H9 (cell line): ENCODE results near the gene TMEM97. TPM values are rescaled to one million over a fixed set of nuclear protein-coding genes. Genes with fewer than 3 reads are reported as not detected.

ENCODE experiments used
- DNase-seq: peaks from one replicate; pipeline ENCODE4 v3.0.0-alpha.2; 2017
- H2AFZ ChIP-seq: one replicate; pipeline ENCODE4 v1.6.1; 2013; ENCODE audit warnings: mild to moderate bottlenecking, low read length, control low read depth, moderate library complexity
- H2AK5ac ChIP-seq: 2 replicates; pipeline ENCODE4 v1.6.1; 2013; ENCODE audit warnings: low read length, control low read depth, mixed read lengths; ENCODE audit not compliant: insufficient read length
- H2BK120ac ChIP-seq: one replicate; pipeline ENCODE4 v1.6.1; 2013; ENCODE audit warnings: low read depth, mild to moderate bottlenecking, low read length, control low read depth, inconsistent platforms; ENCODE audit not compliant: poor library complexity, severe bottlenecking
- H2BK12ac ChIP-seq: 2 replicates; pipeline ENCODE4 v1.6.1; 2013; ENCODE audit warnings: low read length, control low read depth, mixed read lengths, low read depth; ENCODE audit not compliant: insufficient read length
- H2BK15ac ChIP-seq: 2 replicates; pipeline ENCODE4 v1.6.1; 2013; ENCODE audit warnings: low read depth, low read length, control low read depth
- H2BK20ac ChIP-seq: one replicate; pipeline ENCODE4 v1.6.1; 2013; ENCODE audit warnings: low read depth, mild to moderate bottlenecking, low read length, control low read depth, inconsistent platforms; ENCODE audit not compliant: poor library complexity, severe bottlenecking
- H2BK5ac ChIP-seq: 2 replicates; pipeline ENCODE4 v1.6.1; 2013; ENCODE audit warnings: low read length, control low read depth, mixed read lengths; ENCODE audit not compliant: insufficient read length
- H3K14ac ChIP-seq: 2 replicates; pipeline ENCODE4 v1.6.1; 2013; ENCODE audit warnings: low read length, control low read depth; ENCODE audit not compliant: insufficient read depth
- H3K18ac ChIP-seq: 2 replicates; pipeline ENCODE4 v1.6.1; 2013; ENCODE audit warnings: low read depth, mild to moderate bottlenecking, mixed read lengths, low read length, control low read depth; ENCODE audit not compliant: insufficient read length
- H3K23ac ChIP-seq: 2 replicates; pipeline ENCODE4 v1.6.1; 2013; ENCODE audit warnings: low read length, control low read depth, mixed read lengths, low read depth; ENCODE audit not compliant: insufficient read length
- H3K23me2 ChIP-seq: 2 replicates; pipeline ENCODE4 v1.6.1; 2013; ENCODE audit warnings: low read depth, mild to moderate bottlenecking, mixed read lengths, low read length, control low read depth; ENCODE audit not compliant: insufficient read length, poor library complexity, severe bottlenecking
- H3K27ac ChIP-seq: 2 replicates; pipeline ENCODE4 v1.5.1; 2013; ENCODE audit warnings: low read length, control low read depth, mixed read lengths, low read depth; ENCODE audit not compliant: insufficient read length
- H3K27me3 ChIP-seq: 2 replicates; pipeline ENCODE4 v1.6.1; 2013; ENCODE audit warnings: low read length, control low read depth, inconsistent platforms; ENCODE audit not compliant: insufficient read depth
- H3K4ac ChIP-seq: 2 replicates; pipeline ENCODE4 v1.6.1; 2013; ENCODE audit warnings: low read depth, mild to moderate bottlenecking, control low read depth, inconsistent platforms, low read length, moderate library complexity
- H3K4me1 ChIP-seq: 2 replicates; pipeline ENCODE4 v1.6.1; 2013; ENCODE audit warnings: low read length, control low read depth, inconsistent platforms; ENCODE audit not compliant: insufficient read depth
- H3K4me2 ChIP-seq: 2 replicates; pipeline ENCODE4 v1.6.1; 2013; ENCODE audit warnings: low read length, control low read depth, mixed read lengths; ENCODE audit not compliant: insufficient read length, insufficient read depth
- H3K56ac ChIP-seq: 2 replicates; pipeline ENCODE4 v1.6.1; 2013; ENCODE audit warnings: low read depth, mild to moderate bottlenecking, mixed read lengths, low read length, control low read depth; ENCODE audit not compliant: insufficient read length
- H3K79me1 ChIP-seq: 2 replicates; pipeline ENCODE4 v1.6.1; 2013; ENCODE audit warnings: low read depth, mild to moderate bottlenecking, moderate library complexity, low read length, control low read depth, inconsistent platforms; ENCODE audit not compliant: insufficient read depth, poor library complexity, severe bottlenecking
- H3K79me2 ChIP-seq: 2 replicates; pipeline ENCODE4 v1.6.1; 2013; ENCODE audit warnings: low read length, control low read depth, inconsistent platforms; ENCODE audit not compliant: insufficient read depth
- H3K9ac ChIP-seq: 2 replicates; pipeline ENCODE4 v1.6.1; 2013; ENCODE audit warnings: low read length, control low read depth, mixed read lengths; ENCODE audit not compliant: insufficient read length; ENCODE audit errors: extremely low read depth
- H3K9me3 ChIP-seq: one replicate; pipeline ENCODE4 v1.6.1; 2013; ENCODE audit warnings: low read depth, low read length, inconsistent platforms; ENCODE audit not compliant: control insufficient read depth
- H3T11ph ChIP-seq: one replicate; pipeline ENCODE4 v1.6.1; 2013; ENCODE audit warnings: mild to moderate bottlenecking, low read length, control low read depth, inconsistent platforms
- H4K20me1 ChIP-seq: one replicate; pipeline ENCODE4 v1.6.1; 2013; ENCODE audit not compliant: control insufficient read depth, insufficient read length, insufficient read depth
- H4K5ac ChIP-seq: 2 replicates; pipeline ENCODE4 v1.6.1; 2013; ENCODE audit warnings: low read depth, mild to moderate bottlenecking, mixed read lengths, low read length, control low read depth; ENCODE audit not compliant: insufficient read length
- H4K8ac ChIP-seq: replicated peaks from 2 replicates; pipeline ENCODE4 v1.6.1; 2013; ENCODE audit warnings: low read length, control low read depth, mixed read lengths, low read depth; ENCODE audit not compliant: insufficient read length
- H4K91ac ChIP-seq: 2 replicates; pipeline ENCODE4 v1.6.1; 2013; ENCODE audit warnings: low read depth, mild to moderate bottlenecking, moderate library complexity, mixed read lengths, low read length, control low read depth; ENCODE audit not compliant: insufficient read length
- H3K27ac Mint-ChIP-seq, 3 experiments: 2 replicates in 2 of 3; 3 replicates in 1 of 3; pipeline ENCODE4 v1.8.0; 2020 to 2021; ENCODE audit warnings: mixed read lengths in 3 of 3, mild to moderate bottlenecking in 1 of 3, moderate library complexity in 1 of 3
- H3K27me3 Mint-ChIP-seq: 2 replicates; pipeline ENCODE4 v1.8.0; 2021; ENCODE audit warnings: low read depth, mild to moderate bottlenecking, moderate library complexity, mixed read lengths
- H3K36me3 Mint-ChIP-seq, 3 experiments: 2 replicates in 2 of 3; 3 replicates in 1 of 3; pipeline ENCODE4 v1.8.0; 2020 to 2021; ENCODE audit warnings: low read depth in 3 of 3, mixed read lengths in 3 of 3; ENCODE audit not compliant: insufficient read depth in 1 of 3
- H3K4me1 Mint-ChIP-seq, 2 experiments: 2 replicates each; pipeline ENCODE4 v1.8.0; 2020; ENCODE audit warnings: mixed read lengths in 2 of 2
- H3K4me3 Mint-ChIP-seq, 2 experiments: 2 replicates in 1 of 2; 3 replicates in 1 of 2; pipeline ENCODE4 v1.8.0; 2020 to 2021; ENCODE audit warnings: mild to moderate bottlenecking in 2 of 2, mixed read lengths in 2 of 2, moderate library complexity in 1 of 2
- H3K9me3 Mint-ChIP-seq, 2 experiments: 2 replicates in 1 of 2; 3 replicates in 1 of 2; pipeline ENCODE4 v1.8.0; 2020; ENCODE audit warnings: mild to moderate bottlenecking in 2 of 2, mixed read lengths in 2 of 2, moderate library complexity in 1 of 2
- CTCF ChIP-seq: fragments of 200-600 bp; sonication (generic); conservative IDR thresholded peaks from 3 replicates; pipeline ENCODE4 v1.8.0; 2021; ENCODE audit warnings: antibody characterized with exemption, mild to moderate bottlenecking
- WGBS: extraction: QIAGEN DNeasy Blood & Tissue Kit; methylation state at CpG from one replicate; pipeline ENCODE4 v1.1.7; 2013; ENCODE audit warnings: missing lambda C conversion rate, low lambda C conversion rate, mixed read lengths; ENCODE audit not compliant: insufficient read length; ENCODE audit errors: extremely low coverage; 5-methylcytosine and 5-hydroxymethylcytosine counted together
- total RNA-seq: library from RNA; stranded (reverse); gene quantifications from 2 replicates; pipeline ENCODE4 v1.2.1, GENCODE V29; 2021

The TMEM97 gene
- total RNA-seq, 1 experiment from 2014 or later = 116 TPM

- Mint-ChIP-seq H3K36me3 (peaks cover 0 to 6% (median 2%) of the 10 kb centered on the region in 3 experiments; a peak in 3 of 7 replicates), H3K27ac (peak within 1 kb of the TSS in 2 of 3 experiments; percentile 87 to 95; a peak in 4 of 7 replicates), H3K27me3 (peaks cover 32% of the 10 kb centered on the region), H3K9me3 (no peaks in the 10 kb centered on the region; a peak in 2 of 5 replicates), H3K4me3 (peak within 1 kb of the TSS; percentile 39 to 85; a peak in 4 of 5 replicates), H3K4me1 (peaks cover 14 to 21% of the 10 kb centered on the region in 2 experiments)
- peak within 1 kb of the TSS; percentile 53 for H3K4me2 ChIP-seq
- H3K27ac ChIP-seq = no peak within 1 kb of the TSS
- no peak within 1 kb of the TSS for H3K23ac ChIP-seq
- peak; percentile 89 for DNase-seq
- no peak within 1 kb of the TSS for H4K5ac ChIP-seq
- H3K79me2 ChIP-seq = no peaks in the 10 kb centered on the region
- no peak within 1 kb of the TSS for H2BK5ac ChIP-seq
- H3K14ac ChIP-seq = no peak within 1 kb of the TSS; the same call in 1 of the 2 replicates
- H2BK12ac ChIP-seq = no peak within 1 kb of the TSS
- no CpG with 5 or more reads among the region's 8 CpGs for WGBS
- H3K9me3 ChIP-seq = no peaks in the 10 kb centered on the region
- H4K91ac ChIP-seq = no peak within 1 kb of the TSS
- H4K20me1 ChIP-seq = peaks cover 2% of the 10 kb centered on the region
- H3K4me1 ChIP-seq = peaks cover 2% of the 10 kb centered on the region; the same call in 1 of the 2 replicates
- H2AK5ac ChIP-seq = no peak within 1 kb of the TSS
- H3K27me3 ChIP-seq = peaks cover 12% of the 10 kb centered on the region; the same call in 1 of the 2 replicates
- no peak within 1 kb of the TSS for H2BK15ac ChIP-seq
- H4K8ac ChIP-seq = no peak within 1 kb of the TSS
- H3K9ac ChIP-seq = no peak within 1 kb of the TSS
- peak; percentile 29; the same call in 1 of the 3 replicates for TF ChIP-seq CTCF
- H3K79me1 ChIP-seq = no peaks in the 10 kb centered on the region
- no peak within 1 kb of the TSS for H3K18ac ChIP-seq
- H3K4ac ChIP-seq = no peak within 1 kb of the TSS
- H2BK120ac ChIP-seq = no peak within 1 kb of the TSS
- H2AFZ ChIP-seq = no peak within 1 kb of the TSS
- no peak within 1 kb of the TSS for H3K56ac ChIP-seq
- peaks cover 10% of the 10 kb centered on the region for H3K23me2 ChIP-seq
- H3T11ph ChIP-seq = no peak within 1 kb of the TSS
- H2BK20ac ChIP-seq = no peak within 1 kb of the TSS
Observed at GRCh38 chr17:28370035-28370743, 51.2 kb downstream of the TMEM97 start, which contains the start of gene VTN. Gene VTN, minus strand, starts transcription at chr17:28370307. Its CDS starts 104 bp downstream, at chr17:28370203.
